Epithelial cell of proximal tubule (primary cell): Measurements from ENCODE around the gene TRAF1. TPM values are rescaled to one million over a fixed set of nuclear protein-coding genes. Genes with fewer than 3 reads are reported as not detected.

Source experiments
- DNase-seq: peaks from one replicate; pipeline ENCODE4 v3.0.0-alpha.2; 2011; ENCODE audit warnings: low read depth
- H3K4me3 ChIP-seq: 2 replicates; pipeline ENCODE4 v1.5.1; 2011; ENCODE audit warnings: low read depth, mild to moderate bottlenecking, low read length
- total RNA-seq: library from RNA; depleted of rRNA; stranded (reverse); fragments of >200 nt; gene quantifications from 2 replicates; pipeline ENCODE4 v1.2.3, GENCODE V29; 2015
- TF ChIP-seq, protein P1 (sequence below): conservative IDR thresholded peaks from 2 replicates; pipeline ENCODE4 v1.5.1; 2012; ENCODE audit warnings: low read depth, mild to moderate bottlenecking, low read length

Gene TRAF1
- total RNA-seq, 1 donor from 2014 or later, result 5.9 TPM

DNA sequence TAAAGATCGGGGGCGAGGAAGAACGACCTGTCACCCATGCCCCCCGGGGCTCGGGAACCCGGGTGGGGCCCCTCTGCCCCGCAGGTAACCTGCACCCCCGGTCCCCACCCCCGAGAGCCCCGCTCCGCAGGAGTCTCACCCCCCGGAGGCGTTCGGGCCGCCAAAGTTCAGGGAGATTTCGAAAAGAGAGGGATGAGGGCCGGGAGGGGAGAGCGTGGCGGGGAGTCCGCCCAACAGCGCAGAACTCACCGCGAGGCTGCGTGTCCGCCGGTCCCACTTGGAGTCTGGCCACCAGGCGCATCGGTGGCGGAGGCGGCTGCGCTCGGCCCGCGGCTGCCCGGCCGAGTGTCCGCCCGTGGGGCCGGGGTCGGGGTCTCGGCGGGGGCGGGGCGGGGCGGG is 49.8 kb downstream of the TRAF1 start, which contains the start of gene PHF19:
TSS of gene PHF19 (minus strand) at position 347 of the 399 bp plus-strand sequence. CDS start 2,447 bp downstream, outside the sequence.
- TF ChIP-seq, protein P1, sequence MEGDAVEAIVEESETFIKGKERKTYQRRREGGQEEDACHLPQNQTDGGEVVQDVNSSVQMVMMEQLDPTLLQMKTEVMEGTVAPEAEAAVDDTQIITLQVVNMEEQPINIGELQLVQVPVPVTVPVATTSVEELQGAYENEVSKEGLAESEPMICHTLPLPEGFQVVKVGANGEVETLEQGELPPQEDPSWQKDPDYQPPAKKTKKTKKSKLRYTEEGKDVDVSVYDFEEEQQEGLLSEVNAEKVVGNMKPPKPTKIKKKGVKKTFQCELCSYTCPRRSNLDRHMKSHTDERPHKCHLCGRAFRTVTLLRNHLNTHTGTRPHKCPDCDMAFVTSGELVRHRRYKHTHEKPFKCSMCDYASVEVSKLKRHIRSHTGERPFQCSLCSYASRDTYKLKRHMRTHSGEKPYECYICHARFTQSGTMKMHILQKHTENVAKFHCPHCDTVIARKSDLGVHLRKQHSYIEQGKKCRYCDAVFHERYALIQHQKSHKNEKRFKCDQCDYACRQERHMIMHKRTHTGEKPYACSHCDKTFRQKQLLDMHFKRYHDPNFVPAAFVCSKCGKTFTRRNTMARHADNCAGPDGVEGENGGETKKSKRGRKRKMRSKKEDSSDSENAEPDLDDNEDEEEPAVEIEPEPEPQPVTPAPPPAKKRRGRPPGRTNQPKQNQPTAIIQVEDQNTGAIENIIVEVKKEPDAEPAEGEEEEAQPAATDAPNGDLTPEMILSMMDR, result no peak
- DNase-seq, result no peak

DNA sequence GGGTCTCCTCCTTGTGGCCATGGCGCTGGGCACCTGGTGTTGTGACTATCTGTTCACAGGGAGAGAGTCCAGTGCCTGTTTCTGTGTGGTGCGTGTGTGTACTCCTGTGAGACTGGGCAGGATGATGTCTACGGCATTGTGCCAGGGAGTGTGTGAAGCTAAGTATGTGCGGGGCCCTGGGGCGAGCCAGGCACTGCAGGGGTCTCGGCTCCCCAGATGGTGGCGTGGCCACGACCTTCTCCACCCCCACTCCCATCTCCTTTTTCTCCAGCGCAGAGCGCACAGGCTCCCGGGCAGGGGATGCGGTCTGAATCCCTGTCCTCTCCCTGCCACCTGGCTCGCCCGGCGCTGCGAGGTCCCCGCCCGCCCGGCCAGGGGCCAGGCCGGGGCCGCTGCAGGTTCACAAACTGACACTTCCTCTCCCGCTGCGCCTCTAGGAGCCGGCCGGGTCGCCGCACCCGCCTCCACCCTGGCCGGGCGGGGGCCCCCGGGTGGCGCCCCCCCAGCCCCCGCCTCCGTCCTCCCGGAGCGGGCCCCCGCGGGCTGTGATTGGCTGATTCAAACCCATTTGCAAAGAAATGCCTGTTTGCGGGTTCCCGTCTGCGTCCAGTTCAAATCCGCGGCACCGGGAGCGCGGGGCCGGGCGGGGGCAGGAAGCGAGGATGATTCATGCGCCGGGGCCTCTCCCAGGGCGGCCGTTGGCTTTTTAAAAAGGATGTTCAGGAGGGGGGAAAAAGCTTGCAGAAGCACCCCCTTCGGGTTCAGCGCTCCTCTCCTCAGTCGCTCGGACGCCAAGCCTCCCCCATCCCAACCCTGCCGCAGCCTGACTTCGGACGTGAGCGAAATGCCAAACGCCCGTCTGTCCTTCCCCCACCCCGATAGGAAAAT is 50.4 kb downstream of the TRAF1 start:
- TF ChIP-seq, protein P1, result peak; percentile 30
- H3K4me3 ChIP-seq, result peak overlapping the region; percentile 76
- DNase-seq, result no peak

More for the DNA sequence above, 49.8 kb downstream of the TRAF1 start, which contains the start of gene PHF19:
- peak within 1 kb of the TSS; percentile 76 for H3K4me3 ChIP-seq

DNA sequence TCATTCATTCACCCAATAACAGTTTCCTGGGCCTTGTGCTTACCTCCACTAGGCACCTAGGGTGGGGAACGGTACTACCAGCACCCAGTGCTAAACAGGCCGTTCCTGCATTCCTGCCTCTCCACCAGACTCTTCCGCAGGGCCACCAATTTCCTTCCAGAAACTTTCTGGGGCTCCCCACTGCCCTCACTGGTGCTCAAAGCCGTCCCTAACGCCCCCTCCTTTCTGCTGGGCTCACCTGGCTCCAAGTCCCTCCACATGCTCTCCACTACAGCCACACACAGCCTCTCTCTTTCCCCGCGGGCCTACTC is 51.0 kb downstream of the TRAF1 start:
- TF ChIP-seq, protein P1, result no peak
- H3K4me3 ChIP-seq, result peak overlapping the region; percentile 76
- no peak for DNase-seq

DNA sequence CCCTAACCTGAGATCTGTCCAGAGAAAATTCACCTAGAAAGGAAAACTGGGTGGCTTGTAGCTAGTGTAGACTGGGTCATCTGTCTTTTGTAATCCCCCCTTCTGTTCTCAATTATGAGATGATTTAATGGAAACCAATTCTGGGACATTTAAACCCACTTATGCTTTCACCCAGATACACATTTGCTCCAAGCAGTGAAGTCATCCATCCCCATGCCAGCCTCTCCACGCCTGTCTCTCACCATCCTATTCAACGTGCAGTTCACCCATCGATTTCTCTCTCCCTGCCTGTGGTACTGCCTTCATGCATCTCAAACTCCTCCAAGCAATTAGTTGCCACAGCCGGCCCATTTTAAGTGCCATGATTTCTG is 51.4 kb downstream of the TRAF1 start:
- DNase-seq, result no peak
- H3K4me3 ChIP-seq, result peak overlapping the region; percentile 76
- TF ChIP-seq, protein P1, result no peak

DNA sequence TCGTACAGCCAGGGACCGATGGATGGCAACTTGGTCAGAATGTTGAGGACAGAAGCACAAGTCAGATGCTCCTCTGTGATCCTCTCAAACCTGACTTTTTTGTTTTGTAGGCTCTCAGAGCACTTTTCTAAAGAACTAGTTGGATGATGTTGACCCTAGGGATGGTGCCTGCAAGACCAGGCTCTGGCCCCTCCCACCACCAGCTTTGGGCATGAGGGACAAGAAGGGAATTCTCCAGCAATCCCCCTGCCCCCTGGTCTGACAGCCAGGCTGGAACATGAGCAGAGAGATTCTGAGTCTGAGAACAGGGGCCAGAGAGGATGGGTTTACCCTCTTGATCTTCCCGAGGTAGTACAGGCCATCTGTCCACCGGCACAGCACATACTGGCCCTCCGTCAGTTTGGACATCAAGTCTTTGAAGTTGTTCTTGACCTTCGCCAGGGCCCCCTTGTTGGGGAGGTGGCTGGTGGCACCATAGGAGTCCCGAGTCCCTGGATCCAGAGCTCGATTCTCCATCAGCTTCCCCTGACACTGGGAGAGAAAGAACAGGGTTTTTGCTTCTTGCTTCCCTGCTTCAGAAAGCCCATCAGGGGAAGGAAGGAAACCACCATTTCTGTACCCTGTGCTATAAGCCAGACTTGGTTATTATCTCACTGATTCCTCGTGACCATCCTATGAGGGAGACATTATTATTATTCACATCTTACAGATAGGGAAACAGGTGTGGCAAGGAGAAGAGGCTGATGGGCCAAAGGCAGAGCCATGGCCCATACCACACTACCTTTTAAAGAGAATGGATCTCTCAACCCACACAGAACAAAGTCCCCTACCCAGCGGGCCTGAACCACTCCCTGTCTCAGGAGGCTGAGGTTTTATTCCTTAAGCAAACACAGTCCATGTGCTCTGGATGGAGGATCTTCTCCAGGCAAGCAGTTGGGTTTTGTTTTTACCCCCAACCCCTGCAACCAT is 52.1 kb downstream of the TRAF1 start:
- TF ChIP-seq, protein P1, result no peak
- H3K4me3 ChIP-seq, result no peak overlapping the region
- DNase-seq, result no peak

DNA sequence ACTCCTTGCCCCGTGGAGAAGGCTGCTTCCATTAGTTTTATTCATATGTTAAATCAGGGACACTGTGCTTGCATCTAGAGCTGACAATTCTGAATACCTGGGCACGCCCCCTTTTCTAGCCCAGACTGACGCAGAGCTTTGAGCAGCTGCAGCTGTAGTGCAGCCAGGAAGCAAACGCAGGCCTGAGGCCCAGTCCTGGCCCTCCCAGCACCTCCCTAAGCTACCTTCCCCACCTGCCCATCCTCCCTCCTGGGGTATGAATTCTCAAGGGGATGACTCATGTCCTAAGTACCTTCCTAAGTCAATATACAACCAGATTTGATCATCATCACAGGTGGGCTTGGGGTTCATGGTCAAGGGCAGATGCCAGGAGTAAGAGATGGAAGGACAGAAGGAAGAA is 53.1 kb downstream of the TRAF1 start:
- DNase-seq, result no peak
- TF ChIP-seq, protein P1, result no peak
- H3K4me3 ChIP-seq, result no peak overlapping the region
